ENCODE results near the gene TBL1XR1. TPM values are rescaled to one million over a fixed set of nuclear protein-coding genes. Genes with fewer than 3 reads are reported as not detected.

TBL1XR1 gene
- total and polyA plus RNA-seq, 2 of the 13 experiments (the other 11 are each of a cell fraction or from before 2014, with no cell fraction given): 57.7 to 62.5 TPM

GRCh38 chr3:177105623-177106022, 91.7 kb downstream of the TBL1XR1 start:
- POLR2A ChIA-PET: no interaction called here
- Histone ChIP-seq H3K4me1 (ENCODE audit: insufficient read depth, low read length) (peaks cover 53% of the 10 kb centered on the region), H3K4me2 (ENCODE audit: low read depth, low read length) (no peak overlapping the region), H3K27me3 (ENCODE audit: control insufficient read depth in 1 of 2, insufficient read depth in 2 of 2, low read length in 2 of 2) (no peaks in the 10 kb centered on the region), H3K9ac (ENCODE audit: insufficient read depth, low read depth, low read length) (no peak overlapping the region), H2AFZ (ENCODE audit: low read length) (no peak overlapping the region), H3K9me3 (ENCODE audit: low read length) (no peaks in the 10 kb centered on the region), H3K27ac (ENCODE audit: extremely low read length, insufficient read depth, low read length) (no peak overlapping the region), H3K79me2 (ENCODE audit: insufficient read depth, low read length) (peaks cover 98% of the 10 kb centered on the region), H4K20me1 (ENCODE audit: insufficient read depth, low read length) (peaks cover 48% of the 10 kb centered on the region), H3K36me3 (replicated peaks in 1 of 2; ENCODE audit: control insufficient read depth in 1 of 2, insufficient read depth in 2 of 2, low read length in 2 of 2) (no peaks in the 10 kb centered on the region), H3K4me3 (replicated peaks in 1 of 3; ENCODE audit: insufficient read depth in 1 of 3, low read depth in 2 of 3, low read length in 3 of 3) (no peak overlapping the region)
- no peak for TF ChIP-seq ZNF205 (CRISPR knock-in tag; IDR thresholded peaks at IDR 0.05)
- TF ChIP-seq SALL2 (CRISPR knock-in tag; IDR thresholded peaks at IDR 0.05): no peak
- TF ChIP-seq JUN (CRISPR knock-in tag; IDR thresholded peaks at IDR 0.05): no peak
- no peak for TF ChIP-seq RFX5 (IDR thresholded peaks at IDR 0.05; ENCODE audit: low read depth, low read length)
- TF ChIP-seq MAF1 (CRISPR knock-in tag; IDR thresholded peaks at IDR 0.05; ENCODE audit: borderline replicate concordance): no peak
- TF ChIP-seq ZNF264 (CRISPR knock-in tag; IDR thresholded peaks at IDR 0.05): no peak
- TF ChIP-seq ZNF44 (CRISPR knock-in tag; IDR thresholded peaks at IDR 0.05): no peak
- TF ChIP-seq NFYB (CRISPR knock-in tag; IDR thresholded peaks at IDR 0.05): no peak
- TF ChIP-seq STAG1 (CRISPR knock-in tag; IDR thresholded peaks at IDR 0.05): no peak
- no peak for TF ChIP-seq KLF9 (CRISPR knock-in tag; IDR thresholded peaks at IDR 0.05; ENCODE audit: low read depth)
- TF ChIP-seq ZNF552 (CRISPR knock-in tag; IDR thresholded peaks at IDR 0.05; ENCODE audit: borderline replicate concordance): no peak
- no peak for TF ChIP-seq ZNF326 (CRISPR knock-in tag; IDR thresholded peaks at IDR 0.05; ENCODE audit: borderline replicate concordance)
- no peak for TF ChIP-seq FOXO1 (CRISPR knock-in tag; IDR thresholded peaks at IDR 0.05)
- no peak for TF ChIP-seq NAIF1 (CRISPR knock-in tag; IDR thresholded peaks at IDR 0.05; ENCODE audit: borderline replicate concordance)
- TF ChIP-seq CHD4 (IDR thresholded peaks at IDR 0.05; ENCODE audit: borderline replicate concordance, low read length): no peak
- DNase-seq (ENCODE audit: low spot score) (no peak), ATAC-seq (no peak), FAIRE-seq (no peak)
- in situ Hi-C loops (cut with HindIII; ENCODE audit: extremely low pct_ligation_motif_present, low pct_unique_long_range_greater_than_20kb): no loop called here
- CTCF ChIA-PET (ENCODE audit: low intra/inter-chr PET ratio, low total read pairs): no interaction called here
- intact Hi-C loops (cut with micrococcal nuclease; ENCODE audit: unreplicated experiment): no loop called here
- no TSS peak for BruUV-seq (replicated peaks)
- 64% methylated on average over 4 of the region's 4 CpGs for WGBS (ENCODE audit: low lambda C conversion rate)
